ENCODE data around the gene C10orf105. TPM values are rescaled to one million over a fixed set of nuclear protein-coding genes. Genes with fewer than 3 reads are reported as not detected.

Gene C10orf105
- polyA plus RNA-seq, 1 of the 3 experiments (the other 2 are of a cell fraction) = not detected

- Histone ChIP-seq H3K79me2 (ENCODE audit: insufficient read depth) (no peaks in the 10 kb centered on the region), H3K9ac (no peak overlapping the region), H2AFZ (ENCODE audit: low read depth) (no peak overlapping the region), H3F3A (replicated peaks; ENCODE audit: insufficient read depth) (no peaks in the 10 kb centered on the region), H4K20me1 (ENCODE audit: insufficient read depth) (no peaks in the 10 kb centered on the region), H3K27me3 (ENCODE audit: insufficient read depth) (peaks cover 18% of the 10 kb centered on the region), H3K4me3 (ENCODE audit: low read depth in 2 of 2, low read length in 1 of 2) (no peak overlapping the region), H3K9me2 (no peaks in the 10 kb centered on the region), H3K4me2 (no peak overlapping the region), H3K9me3 (no peaks in the 10 kb centered on the region), H3K27ac (ENCODE audit: low read depth in 2 of 2, low read length in 1 of 2) (no peak overlapping the region), H3K36me3 (replicated peaks in 1 of 2; ENCODE audit: control insufficient read depth in 1 of 2, insufficient read depth in 2 of 2, low read length in 1 of 2) (no peaks in the 10 kb centered on the region), H3K4me1 (ENCODE audit: control insufficient read depth in 1 of 2, insufficient read depth in 2 of 2, low read depth in 1 of 2, low read length in 1 of 2) (no peaks in the 10 kb centered on the region)
- POLR2A ChIA-PET = no interaction called here
- DNase-seq = no peak
- CTCF ChIA-PET = interaction anchor here (1.0 to 1.6 kb wide), 6 partner anchors 10 to 761 kb away, joined by 3 to 7 read pairs (median 4); no protein-coding TSS in a partner anchor
- 47% methylated on average over 2 of the region's 2 CpGs for WGBS (ENCODE audit: low lambda C conversion rate)
- TF ChIP-seq TCF12 (IDR thresholded peaks at IDR 0.05) (no peak), MXI1 (IDR thresholded peaks at IDR 0.05; ENCODE audit: low read depth, low read length) (no peak), RCOR1 (IDR thresholded peaks at IDR 0.05; ENCODE audit: low read length) (no peak), JUND (IDR thresholded peaks at IDR 0.05) (no peak)
Measured at GRCh38 chr10:71664585-71664984, 55.0 kb downstream of the C10orf105 start.

GRCh38 chr10:71663311-71663710, 56.3 kb downstream of the C10orf105 start:
- no peaks in the 10 kb centered on the region for H4K20me1 ChIP-seq (ENCODE audit: insufficient read depth)
- no peaks in the 10 kb centered on the region for H3K36me3 ChIP-seq (replicated peaks in 1 of 2; ENCODE audit: control insufficient read depth in 1 of 2, insufficient read depth in 2 of 2, low read length in 1 of 2)
- CTCF ChIA-PET = interaction anchor here (1.2 to 1.9 kb wide), 2 partner anchors 33 to 36 kb away, joined by 4 to 5 read pairs; no protein-coding TSS in a partner anchor
- no peaks in the 10 kb centered on the region for H3K9me3 ChIP-seq
- peaks cover 0 to 10% of the 10 kb centered on the region in 2 experiments; a peak in 1 of 4 replicates for H3K4me1 ChIP-seq (ENCODE audit: control insufficient read depth in 1 of 2, insufficient read depth in 2 of 2, low read depth in 1 of 2, low read length in 1 of 2)
- H3K9me2 ChIP-seq = no peaks in the 10 kb centered on the region
- no peak overlapping the region for H3K4me3 ChIP-seq (ENCODE audit: low read depth in 2 of 2, low read length in 1 of 2)
- POLR2A ChIA-PET = no interaction called here
- no peaks in the 10 kb centered on the region for H3K79me2 ChIP-seq (ENCODE audit: insufficient read depth)
- no peak overlapping the region for H3K4me2 ChIP-seq
- H2AFZ ChIP-seq (ENCODE audit: low read depth) = no peak overlapping the region
- H3F3A ChIP-seq (replicated peaks; ENCODE audit: insufficient read depth) = no peaks in the 10 kb centered on the region
- H3K27ac ChIP-seq (ENCODE audit: low read depth in 2 of 2, low read length in 1 of 2) = no peak overlapping the region
- TF ChIP-seq TCF12 (IDR thresholded peaks at IDR 0.05) (no peak), GATA2 (CRISPR knock-in tag; IDR thresholded peaks at IDR 0.05) (no peak), NRF1 (IDR thresholded peaks at IDR 0.05; ENCODE audit: low read depth, low read length) (no peak)
- peaks cover 29% of the 10 kb centered on the region for H3K27me3 ChIP-seq (ENCODE audit: insufficient read depth)
- no peak overlapping the region for H3K9ac ChIP-seq
- DNase-seq = no peak
- WGBS (ENCODE audit: low lambda C conversion rate) = 52% methylated on average over 7 of the region's 7 CpGs

- peaks cover 0 to 13% of the 10 kb centered on the region in 2 experiments; a peak in 1 of 4 replicates for H3K4me1 ChIP-seq (ENCODE audit: control insufficient read depth in 1 of 2, insufficient read depth in 2 of 2, low read depth in 1 of 2, low read length in 1 of 2)
- DNase-seq = no peak
- H3K4me2 ChIP-seq = no peak overlapping the region
- WGBS (ENCODE audit: low lambda C conversion rate) = 85% methylated on average over 28 of the region's 28 CpGs
- ChIA-PET POLR2A (no interaction called here), CTCF (interaction anchor here (1.2 kb wide), 1 partner anchor 35 kb away, joined by 5 read pairs; no protein-coding TSS in a partner anchor)
- no peaks in the 10 kb centered on the region for H3K9me2 ChIP-seq
- no peaks in the 10 kb centered on the region for H3F3A ChIP-seq (replicated peaks; ENCODE audit: insufficient read depth)
- no peak overlapping the region for H3K9ac ChIP-seq
- no peak overlapping the region for H2AFZ ChIP-seq (ENCODE audit: low read depth)
- H3K4me3 ChIP-seq (ENCODE audit: low read depth in 2 of 2, low read length in 1 of 2) = no peak overlapping the region
- no peak overlapping the region for H3K27ac ChIP-seq (ENCODE audit: low read depth in 2 of 2, low read length in 1 of 2)
- no peaks in the 10 kb centered on the region for H3K9me3 ChIP-seq
- peaks cover 29% of the 10 kb centered on the region for H3K27me3 ChIP-seq (ENCODE audit: insufficient read depth)
- H3K36me3 ChIP-seq (replicated peaks in 1 of 2; ENCODE audit: control insufficient read depth in 1 of 2, insufficient read depth in 2 of 2, low read length in 1 of 2) = no peaks in the 10 kb centered on the region
- no peaks in the 10 kb centered on the region for H4K20me1 ChIP-seq (ENCODE audit: insufficient read depth)
- no peaks in the 10 kb centered on the region for H3K79me2 ChIP-seq (ENCODE audit: insufficient read depth)
- TF ChIP-seq GABPA (IDR thresholded peaks at IDR 0.05; ENCODE audit: low read depth) (no peak), EZH2phosphoT487 (IDR thresholded peaks at IDR 0.05; ENCODE audit: borderline replicate concordance, low read depth) (no peak), USF1 (IDR thresholded peaks at IDR 0.05; ENCODE audit: borderline replicate concordance, low read depth) (no peak), CHD2 (IDR thresholded peaks at IDR 0.05; ENCODE audit: low read length, partially characterized antibody) (no peak), MXI1 (IDR thresholded peaks at IDR 0.05; ENCODE audit: low read depth, low read length) (no peak), RFX5 (IDR thresholded peaks at IDR 0.05; ENCODE audit: low read length) (no peak), REST (IDR thresholded peaks at IDR 0.05; ENCODE audit: low read depth, low read length) (no peak), FOXJ3 (CRISPR knock-in tag; IDR thresholded peaks at IDR 0.05) (no peak), FOXM1 (IDR thresholded peaks at IDR 0.05; ENCODE audit: low read depth) (no peak), FOSL2 (IDR thresholded peaks at IDR 0.05; ENCODE audit: borderline replicate concordance, low read depth) (no peak), CTCF (IDR thresholded peaks at IDR 0.05) (no peak), GATA2 (CRISPR knock-in tag; IDR thresholded peaks at IDR 0.05) (no peak)
Measured at GRCh38 chr10:71661779-71662336, 57.7 kb downstream of the C10orf105 start.
